Erythroblast (primary cell): ENCODE data around the gene INO80E.

Experiments
- DNase-seq, 2 experiments: peaks; one replicate each; lab custom pipeline; 2025; lab: John Stamatoyannopoulos, UW
- GATA1 ChIP-seq: IDR thresholded peaks from 2 replicates; pipeline ENCODE4 v1.6.1; 2011; ENCODE audit warnings: low read depth, mild to moderate bottlenecking, control low read depth, low read length, moderate library complexity
- POLR2A ChIP-seq: IDR thresholded peaks from 2 replicates; pipeline ENCODE4 v1.6.1; 2011; ENCODE audit warnings: mild to moderate bottlenecking, low read length

The INO80E gene

DNA sequence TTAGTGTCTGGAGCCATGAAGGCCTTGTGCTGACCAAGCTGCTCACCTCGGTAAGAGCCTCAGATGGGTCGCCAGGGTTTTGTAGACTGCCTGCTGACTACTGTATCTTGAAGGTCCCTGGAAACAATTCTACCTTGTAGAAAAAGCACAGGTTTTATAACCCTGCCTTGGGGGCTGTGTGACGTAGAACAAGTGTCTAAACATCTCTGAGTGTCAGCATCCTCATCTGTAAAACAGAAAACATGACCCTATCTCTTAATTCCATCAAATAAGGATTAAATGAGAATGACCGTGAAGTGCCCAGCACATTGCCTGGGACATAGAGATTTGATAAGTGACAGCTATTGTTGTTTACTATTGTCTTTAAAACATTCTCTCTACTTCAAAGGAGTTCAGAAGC lies 27.8 kb upstream of the INO80E start:
- TF ChIP-seq POLR2A (no peak), GATA1 (no peak)

DNA sequence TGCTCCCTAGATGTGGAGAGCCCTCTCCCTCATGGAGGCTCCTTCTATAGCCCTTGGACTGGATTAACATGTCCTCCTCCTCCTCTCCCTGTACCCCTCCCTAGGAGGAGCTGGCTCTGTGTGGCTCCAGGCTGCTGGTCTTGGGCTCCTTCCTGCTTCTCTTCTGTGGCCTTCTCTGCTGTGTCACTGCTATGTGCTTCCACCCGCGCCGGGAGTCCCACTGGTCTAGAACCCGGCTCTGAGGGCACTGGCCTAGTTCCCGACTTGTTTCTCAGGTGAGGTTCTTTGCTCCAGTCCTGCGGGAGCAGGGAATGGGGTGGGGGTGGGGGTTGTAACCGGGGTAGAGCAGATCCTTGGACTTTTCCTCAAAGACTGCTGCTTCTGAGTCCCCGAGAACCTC lies 24.7 kb upstream of the INO80E start:
- TF ChIP-seq GATA1, result no peak
- no peak for DNase-seq

More for the DNA sequence above, 27.8 kb upstream of the INO80E start:
- no peak for DNase-seq

DNA sequence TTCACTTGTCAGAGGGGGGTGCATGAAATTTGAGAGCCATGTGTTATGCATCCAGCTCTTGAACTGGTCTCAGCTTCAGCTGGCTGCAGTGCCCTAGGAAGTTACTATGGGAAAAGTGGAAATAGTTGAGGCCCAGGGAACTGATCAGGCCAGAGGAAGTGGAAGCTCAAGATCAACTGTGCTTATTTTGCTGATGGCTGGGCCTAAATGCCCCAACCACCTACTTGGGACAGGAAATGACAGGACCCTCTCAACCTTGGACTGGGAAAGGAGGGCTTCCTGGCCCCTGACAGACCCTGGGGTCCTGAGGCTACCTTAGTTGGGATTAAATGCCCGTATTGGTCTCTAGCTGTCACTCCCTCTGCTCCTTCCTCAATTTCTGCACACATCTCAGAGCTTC lies 23.5 kb upstream of the INO80E start:
- no peak for TF ChIP-seq POLR2A
- no peak for TF ChIP-seq GATA1
- DNase-seq, result no peak

DNA sequence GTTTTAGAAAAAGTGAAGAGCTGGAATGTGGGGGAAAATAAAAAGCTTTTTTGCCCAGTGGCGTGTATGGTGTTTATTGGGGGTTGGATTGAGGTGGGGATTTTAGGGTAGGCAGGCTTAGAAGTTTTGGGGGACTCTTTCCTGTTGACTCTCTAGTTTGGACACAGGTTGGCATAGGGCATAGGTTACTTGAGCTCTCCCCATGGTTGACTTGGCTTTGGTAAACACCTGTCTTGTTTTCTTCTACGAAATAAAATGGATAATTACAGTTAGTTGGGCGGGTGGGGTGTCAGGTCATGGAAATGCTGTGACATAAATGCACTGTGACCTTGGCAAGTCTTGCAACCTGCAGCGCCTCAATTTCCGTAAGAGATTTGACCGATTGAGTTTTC lies 23.1 kb upstream of the INO80E start:
- no peak for TF ChIP-seq POLR2A
- no peak for TF ChIP-seq GATA1
- DNase-seq, result no peak

DNA sequence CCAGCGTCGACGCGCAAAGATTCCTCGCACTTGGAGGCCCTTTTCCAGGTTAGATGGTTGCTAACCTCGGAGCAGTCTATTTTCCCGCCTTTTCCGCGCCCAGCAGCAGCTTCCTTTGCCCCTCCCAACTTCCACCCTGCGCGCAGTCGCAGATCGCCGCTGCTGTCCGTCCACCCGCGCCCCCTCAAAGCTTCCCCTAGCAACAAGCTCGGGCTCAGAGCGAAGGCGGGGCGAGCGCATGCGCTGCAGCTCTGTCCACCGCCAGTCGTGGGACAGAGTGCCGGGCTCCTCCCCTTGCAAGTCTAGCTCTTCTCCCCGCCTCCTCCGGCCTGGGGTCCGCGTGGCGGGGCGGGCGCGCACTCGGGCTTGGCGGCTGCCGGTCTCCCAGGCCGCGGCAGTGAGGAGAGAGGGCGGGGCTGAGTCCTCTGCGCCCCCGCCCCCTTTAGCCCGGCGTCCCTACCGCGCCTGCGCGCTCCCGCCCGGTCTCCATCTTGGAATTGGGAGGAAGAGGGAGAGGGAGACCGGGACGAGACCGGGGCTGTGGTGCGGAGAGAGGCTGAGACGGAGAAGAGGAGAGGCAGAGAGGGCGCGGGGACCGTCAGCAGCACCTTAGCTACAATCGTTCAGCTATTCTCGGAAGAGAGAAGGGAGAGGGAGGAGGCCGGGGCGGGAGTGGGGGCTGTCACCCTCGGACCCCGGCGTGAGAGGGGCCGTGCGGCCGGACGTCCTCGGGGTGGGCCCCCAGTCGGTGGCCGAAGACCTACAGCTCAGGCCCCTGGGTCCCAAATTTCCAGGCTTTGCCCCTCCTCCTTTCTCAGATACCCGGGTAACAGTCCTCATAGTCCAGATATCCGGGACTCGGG lies 22.4 kb upstream of the INO80E start, which contains the start of gene TAOK2:
TSS of gene TAOK2 (plus strand) at position 485 of the 863 bp plus-strand sequence. CDS start 3,905 bp downstream, outside the sequence.
- peak; percentile 81 for TF ChIP-seq POLR2A
- no peak for TF ChIP-seq GATA1
- DNase-seq, result peak; percentile 98 to 99

DNA sequence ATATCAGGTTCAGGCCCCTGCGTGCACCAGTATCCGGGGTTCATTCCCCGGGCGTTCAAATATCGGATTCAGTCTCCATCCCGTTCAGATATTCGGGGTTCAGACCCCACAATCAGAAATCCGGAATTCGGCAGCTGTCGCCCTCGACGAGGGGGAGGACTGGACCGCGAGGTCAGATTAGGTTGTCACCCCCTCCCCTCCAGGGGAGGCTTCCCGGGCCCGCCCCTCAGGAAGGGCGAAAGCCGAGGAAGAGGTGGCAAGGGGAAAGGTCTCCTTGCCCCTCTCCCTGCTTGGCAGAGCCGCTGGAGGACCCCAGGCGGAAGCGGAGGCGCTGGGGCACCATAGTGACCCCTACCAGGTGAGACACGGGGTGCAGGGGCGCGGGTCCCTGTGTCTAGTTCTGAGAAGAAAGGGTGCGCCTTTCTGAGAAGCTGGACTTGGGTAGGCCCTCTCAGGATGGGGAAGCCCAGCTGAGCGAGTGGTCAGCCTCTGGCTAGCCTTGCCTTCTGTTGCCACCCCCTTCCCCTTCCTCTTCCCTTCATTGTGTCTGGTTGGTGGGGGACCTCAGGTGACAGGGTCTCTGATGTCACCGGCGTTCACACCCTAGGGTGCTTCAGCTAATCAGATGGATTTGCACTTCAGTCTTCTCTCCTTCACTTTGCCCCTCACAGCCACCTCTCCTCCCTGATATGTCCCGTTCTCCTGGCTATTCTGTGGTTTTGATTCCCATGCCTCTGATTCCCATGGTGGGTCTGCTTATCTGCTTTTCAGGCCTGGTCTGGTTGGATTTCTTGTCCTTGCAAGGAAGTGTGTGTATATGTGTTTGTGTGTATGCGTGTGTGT lies 21.5 kb upstream of the INO80E start:
- TF ChIP-seq POLR2A (no peak), GATA1 (no peak)
- peak in 1 of 2 experiments; percentile 54 for DNase-seq

DNA sequence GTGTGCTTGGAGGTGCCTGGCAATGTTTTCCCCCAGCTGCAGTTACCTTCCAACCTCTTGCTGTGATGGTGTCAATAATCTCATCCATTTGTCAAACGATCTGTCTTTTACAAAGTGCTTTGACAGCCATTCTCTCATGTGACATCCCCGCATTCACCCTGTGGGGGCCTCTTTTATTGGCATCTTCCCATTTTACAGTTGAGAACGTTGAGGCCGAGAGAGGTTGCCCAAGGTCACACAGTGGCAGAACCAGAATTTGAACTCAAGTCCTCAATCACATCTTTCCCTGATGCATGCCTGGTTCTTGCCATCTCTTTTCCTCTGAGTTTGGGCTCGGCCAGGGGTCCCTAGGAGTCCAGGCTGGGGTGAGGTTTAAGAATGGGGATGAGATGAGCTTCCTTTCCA lies 20.9 kb upstream of the INO80E start:
- DNase-seq, result no peak
- TF ChIP-seq GATA1 (no peak), POLR2A (no peak)

DNA sequence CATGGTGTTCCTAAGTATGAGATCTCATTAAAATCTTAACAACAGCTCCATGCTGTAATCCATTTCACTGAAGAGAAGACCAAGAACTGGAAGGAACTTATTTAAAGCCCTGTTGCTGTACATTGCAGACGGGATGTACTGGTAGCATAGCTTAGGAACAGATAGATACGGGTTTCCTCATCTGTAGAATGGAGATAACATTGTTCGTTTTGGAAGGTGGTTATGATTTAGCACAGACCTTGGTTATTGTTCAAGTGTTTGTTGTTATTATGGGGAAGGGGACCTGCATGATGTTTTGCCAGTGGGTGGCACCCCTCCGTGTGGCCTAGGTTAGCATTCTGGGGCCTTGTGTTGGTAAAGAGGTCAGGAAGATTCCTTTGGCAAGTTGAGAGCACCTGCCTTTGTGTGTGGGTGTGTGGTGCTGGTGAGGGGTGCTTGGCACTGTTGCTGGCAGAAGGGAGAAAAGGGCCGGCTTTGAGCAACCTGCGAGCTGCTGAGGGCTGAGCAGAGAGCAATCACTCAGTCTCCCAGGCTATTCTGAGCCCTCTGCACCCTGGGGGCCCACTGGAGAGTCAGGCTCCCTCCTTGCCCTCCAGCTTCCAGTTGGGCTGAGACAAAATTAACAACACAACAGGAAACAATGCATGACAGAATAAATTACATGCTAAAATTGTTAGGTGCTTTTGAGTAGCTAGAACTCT lies 20.1 kb upstream of the INO80E start:
- TF ChIP-seq GATA1 (no peak), POLR2A (no peak)

DNA sequence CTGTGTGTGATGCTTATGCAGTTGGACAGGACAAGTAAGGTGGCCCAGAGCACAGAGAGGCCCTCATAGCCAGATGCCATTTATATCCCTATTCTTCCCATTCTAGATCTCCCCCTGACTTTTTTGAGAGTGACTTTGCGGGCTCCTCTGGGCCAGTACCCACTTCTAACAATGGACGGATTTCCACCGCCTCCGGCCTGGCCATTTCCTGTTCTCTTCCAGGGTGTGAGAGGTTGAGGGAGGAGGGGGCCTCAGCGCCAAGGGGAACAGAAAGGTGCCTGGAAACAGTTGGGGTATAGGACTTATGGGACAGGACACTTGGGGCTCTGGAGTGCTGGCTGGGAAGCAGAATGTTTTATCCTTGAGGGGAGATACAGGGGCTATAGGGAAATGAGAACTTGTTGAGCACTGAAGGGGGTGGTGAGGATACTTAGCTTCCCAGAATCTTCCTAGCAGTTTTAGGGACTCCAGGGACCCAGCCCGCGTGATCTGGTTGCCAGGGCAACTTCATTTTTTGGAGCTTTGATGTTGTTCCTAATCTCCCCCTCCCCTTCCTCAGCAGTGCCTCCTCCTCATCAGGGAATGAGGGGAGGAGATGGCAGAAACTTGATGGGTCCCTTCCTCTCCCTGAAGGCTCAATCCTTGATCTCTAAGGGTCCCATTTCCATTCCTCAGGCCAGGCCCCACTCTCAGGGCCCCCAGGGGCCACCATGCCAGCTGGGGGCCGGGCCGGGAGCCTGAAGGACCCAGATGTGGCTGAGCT lies 18.8 kb upstream of the INO80E start:
- no peak for DNase-seq
- TF ChIP-seq POLR2A (no peak), GATA1 (no peak)

More for the DNA sequence above, 20.1 kb upstream of the INO80E start:
- peak in 1 of 2 experiments; percentile 52 for DNase-seq

DNA sequence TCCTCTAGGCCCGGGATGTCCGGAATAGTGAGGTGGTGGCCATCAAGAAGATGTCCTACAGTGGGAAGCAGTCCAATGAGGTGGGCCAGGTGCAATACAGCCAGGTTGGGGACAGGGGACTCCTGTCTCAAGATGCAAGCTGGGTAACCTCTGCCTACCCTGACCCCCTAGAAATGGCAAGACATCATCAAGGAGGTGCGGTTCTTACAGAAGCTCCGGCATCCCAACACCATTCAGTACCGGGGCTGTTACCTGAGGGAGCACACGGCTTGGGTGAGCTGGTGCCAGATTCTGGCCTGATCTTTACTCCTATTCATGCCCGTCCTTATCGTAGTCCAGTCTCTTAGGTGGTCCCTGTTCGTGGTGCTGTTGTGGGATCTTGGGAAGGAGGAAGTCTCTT lies 18.0 kb upstream of the INO80E start:
- DNase-seq, result no peak
- TF ChIP-seq GATA1, result no peak
- no peak for TF ChIP-seq POLR2A

DNA sequence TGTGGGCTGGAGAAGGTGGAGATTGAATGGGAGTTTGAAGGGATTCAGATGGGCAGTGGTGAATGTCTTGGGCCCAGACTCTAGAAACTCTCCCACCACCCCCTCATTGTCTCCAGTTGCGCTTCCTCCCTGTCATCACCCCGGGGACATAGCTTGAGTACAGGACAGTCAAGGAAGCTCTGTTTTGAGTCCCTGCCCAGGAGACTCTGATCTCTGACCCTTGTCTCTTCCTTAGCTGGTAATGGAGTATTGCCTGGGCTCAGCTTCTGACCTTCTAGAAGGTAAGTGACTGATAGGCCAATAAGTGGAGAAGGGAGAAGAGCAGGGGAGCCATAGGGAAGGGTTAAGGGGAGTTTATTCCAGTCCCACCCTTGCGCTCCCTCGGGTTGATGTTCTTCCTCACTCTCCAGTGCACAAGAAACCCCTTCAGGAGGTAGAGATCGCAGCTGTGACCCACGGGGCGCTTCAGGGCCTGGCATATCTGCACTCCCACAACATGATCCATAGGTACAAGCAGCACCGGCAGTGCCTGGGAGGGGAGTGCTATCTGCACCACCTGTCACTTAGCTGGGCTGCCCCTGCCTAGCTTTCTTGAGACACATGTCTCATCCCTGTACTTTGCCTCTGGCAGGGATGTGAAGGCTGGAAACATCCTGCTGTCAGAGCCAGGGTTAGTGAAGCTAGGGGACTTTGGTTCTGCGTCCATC lies 17.3 kb upstream of the INO80E start:
- DNase-seq, result no peak
- TF ChIP-seq GATA1, result no peak
- TF ChIP-seq POLR2A, result no peak
